AG09309 (cell line): ENCODE measurements around the gene NINJ2.
"Not testable (repeated sequence)": the region's sequence is repeated elsewhere in the genome, so short reads cannot be mapped to it uniquely, and the experiment has no call there.

ENCODE experiments used
- DNase-seq: peaks from one replicate; pipeline ENCODE4 v3.0.0-alpha.2; 2010; ENCODE audit warnings: low read depth
- H3K4me3 ChIP-seq: 2 replicates; pipeline ENCODE4 v1.5.1; 2011; ENCODE audit warnings: mild to moderate bottlenecking, low read depth, low read length, moderate library complexity; ENCODE audit not compliant: control insufficient read depth
- TF ChIP-seq, protein P1 (sequence below): IDR thresholded peaks from 2 replicates; pipeline ENCODE4 v1.5.1; 2011; ENCODE audit warnings: mild to moderate bottlenecking, low read depth, low read length, inconsistent platforms; ENCODE audit not compliant: insufficient read depth, control insufficient read depth; ENCODE audit errors: missing control alignments

Gene NINJ2

DNA sequence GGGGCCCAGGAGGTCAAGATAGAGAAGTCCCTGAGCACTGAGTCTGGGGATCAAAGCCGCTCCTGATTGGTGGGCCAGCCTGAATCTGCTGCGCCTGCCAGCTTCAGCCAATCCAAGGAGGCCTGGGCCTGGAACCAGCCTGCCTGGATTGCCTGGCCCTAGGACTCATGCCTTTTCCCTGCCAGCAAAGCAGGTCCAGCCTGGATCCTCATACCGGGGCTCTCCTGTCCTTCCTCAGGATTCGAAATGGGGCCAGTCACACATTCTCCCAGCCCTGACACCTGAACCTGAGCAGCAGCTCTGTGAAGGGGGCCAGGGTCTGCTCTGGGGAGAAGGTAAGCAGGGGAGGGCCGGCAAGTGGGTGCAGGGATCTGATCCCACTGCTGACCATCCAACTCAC, 81.9 kb downstream of the NINJ2 start:
- no peak overlapping the region for H3K4me3 ChIP-seq
- DNase-seq, result no peak
- TF ChIP-seq, protein P1, sequence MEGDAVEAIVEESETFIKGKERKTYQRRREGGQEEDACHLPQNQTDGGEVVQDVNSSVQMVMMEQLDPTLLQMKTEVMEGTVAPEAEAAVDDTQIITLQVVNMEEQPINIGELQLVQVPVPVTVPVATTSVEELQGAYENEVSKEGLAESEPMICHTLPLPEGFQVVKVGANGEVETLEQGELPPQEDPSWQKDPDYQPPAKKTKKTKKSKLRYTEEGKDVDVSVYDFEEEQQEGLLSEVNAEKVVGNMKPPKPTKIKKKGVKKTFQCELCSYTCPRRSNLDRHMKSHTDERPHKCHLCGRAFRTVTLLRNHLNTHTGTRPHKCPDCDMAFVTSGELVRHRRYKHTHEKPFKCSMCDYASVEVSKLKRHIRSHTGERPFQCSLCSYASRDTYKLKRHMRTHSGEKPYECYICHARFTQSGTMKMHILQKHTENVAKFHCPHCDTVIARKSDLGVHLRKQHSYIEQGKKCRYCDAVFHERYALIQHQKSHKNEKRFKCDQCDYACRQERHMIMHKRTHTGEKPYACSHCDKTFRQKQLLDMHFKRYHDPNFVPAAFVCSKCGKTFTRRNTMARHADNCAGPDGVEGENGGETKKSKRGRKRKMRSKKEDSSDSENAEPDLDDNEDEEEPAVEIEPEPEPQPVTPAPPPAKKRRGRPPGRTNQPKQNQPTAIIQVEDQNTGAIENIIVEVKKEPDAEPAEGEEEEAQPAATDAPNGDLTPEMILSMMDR, result no peak

DNA sequence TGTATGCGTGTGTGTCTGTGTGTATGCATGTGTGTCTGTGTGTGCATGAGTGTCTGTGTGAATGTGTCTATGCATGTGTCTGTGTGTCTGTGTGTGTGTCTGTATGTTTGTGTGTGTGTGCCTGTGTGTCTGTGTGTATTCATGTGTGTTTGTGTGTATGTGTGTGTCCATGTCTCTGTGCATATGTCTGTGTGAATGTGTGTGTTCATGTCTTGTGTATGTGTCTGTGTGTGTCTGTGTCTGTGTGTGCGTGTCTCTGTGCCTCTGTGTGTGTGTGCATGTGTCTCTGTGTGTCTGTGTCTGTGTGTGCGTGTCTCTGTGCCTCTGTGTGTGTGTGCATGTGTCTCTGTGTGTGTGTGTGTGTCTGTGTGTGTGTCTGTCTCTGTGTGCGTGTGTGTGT, 82.4 kb downstream of the NINJ2 start:
- no peak for DNase-seq
- TF ChIP-seq, protein P1, result no peak
- H3K4me3 ChIP-seq, result no peak overlapping the region

DNA sequence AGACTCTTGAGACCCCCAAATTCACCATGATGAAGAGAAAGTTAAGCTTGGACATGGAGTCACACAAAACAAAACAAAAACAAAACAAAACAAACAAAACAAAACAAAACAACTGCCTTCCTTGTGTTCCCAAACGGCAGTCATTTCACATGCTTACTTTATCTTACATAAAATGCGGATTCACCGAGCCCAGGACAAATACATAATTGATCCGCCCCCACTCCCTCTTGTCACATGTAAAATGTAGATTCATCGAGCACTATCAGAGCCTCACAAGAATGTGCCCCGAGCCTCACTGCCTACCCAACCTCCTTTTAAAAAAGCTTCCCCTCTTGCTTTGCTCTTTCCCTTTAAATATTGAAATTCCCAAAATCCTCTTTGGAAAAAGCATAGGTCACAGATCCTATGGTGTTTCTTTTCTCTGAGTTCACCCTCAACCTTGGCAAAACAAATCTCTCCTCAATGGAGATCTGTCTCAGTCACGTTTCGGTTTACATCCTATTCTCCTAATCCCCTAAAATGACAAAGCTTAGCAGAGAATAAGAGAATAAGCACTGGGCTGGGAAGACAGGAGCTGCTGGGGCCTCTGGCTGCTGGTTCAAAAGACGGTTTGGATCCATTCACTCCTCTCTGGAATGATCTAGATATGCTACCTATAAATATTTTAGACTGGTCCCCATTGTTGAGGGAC, 83.7 kb downstream of the NINJ2 start:
- no peak for DNase-seq
- TF ChIP-seq, protein P1, result no peak
- no peak overlapping the region for H3K4me3 ChIP-seq

DNA sequence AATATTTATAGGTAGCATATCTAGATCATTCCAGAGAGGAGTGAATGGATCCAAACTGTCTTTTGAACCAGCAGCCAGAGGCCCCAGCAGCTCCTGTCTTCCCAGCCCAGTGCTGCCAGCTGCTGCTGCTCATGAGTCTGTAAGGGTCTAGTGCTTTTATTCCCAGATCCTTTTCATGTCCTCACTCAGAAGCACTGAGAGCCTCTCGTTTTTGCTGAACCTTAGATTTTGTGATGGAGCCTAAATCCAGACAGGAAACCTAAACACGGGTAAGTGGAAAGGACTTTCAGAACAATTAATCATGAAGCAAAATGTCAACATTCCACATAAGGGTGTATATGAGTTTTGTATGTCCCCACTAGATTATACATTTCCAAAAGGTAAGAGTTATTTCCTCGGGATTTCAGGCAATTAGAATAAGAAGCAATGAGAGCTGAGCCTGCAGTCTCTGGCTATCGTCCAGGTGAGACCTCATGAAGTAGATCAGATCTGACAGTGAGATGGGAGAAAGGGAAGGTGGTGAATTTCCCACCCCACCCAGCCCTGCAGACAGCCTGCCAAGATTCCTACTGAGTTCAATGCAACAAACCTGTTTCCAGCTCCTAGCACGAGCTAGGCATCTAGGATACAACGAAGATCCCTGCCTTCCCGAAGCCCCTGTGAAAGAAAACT, 84.4 kb downstream of the NINJ2 start:
- no peak for DNase-seq
- H3K4me3 ChIP-seq, result no peak overlapping the region
- TF ChIP-seq, protein P1, result no peak

DNA sequence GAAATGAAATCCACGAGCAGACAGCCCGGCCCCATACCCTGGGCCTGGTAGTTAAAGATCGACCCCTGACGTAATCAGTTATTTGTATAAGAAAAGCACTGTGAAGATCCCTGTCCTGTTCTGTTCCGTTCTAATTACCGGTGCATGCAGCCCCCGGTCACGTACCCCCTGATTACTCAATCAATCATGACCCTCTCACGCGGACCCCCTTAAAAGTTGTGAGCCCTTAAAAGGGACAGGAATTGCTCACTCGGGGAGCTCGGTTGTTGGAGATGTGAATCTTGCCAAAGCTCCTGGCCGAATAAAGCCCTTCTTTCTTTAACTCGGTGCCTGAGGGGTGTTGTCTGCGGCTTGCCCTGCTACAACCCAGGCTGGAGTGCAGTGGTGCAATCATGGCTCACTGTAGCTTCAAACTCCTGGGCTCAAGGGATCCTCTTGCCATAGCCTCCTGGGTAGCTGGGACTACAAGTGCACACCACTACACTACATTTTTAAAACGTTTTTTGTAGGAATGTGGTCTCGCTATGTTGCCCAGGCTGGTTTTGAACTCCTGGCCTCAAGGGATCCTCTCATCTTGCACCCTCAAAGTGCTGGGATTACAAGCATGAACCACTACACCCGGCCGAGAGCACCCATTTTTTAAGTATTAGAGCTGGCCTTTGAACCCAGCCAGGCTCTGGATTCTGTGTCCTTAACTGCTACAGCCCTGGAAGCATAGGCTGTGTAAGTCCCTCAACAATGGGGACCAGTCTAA, 85.1 kb downstream of the NINJ2 start:
- not testable (repeated sequence) for DNase-seq, H3K4me3 ChIP-seq

DNA sequence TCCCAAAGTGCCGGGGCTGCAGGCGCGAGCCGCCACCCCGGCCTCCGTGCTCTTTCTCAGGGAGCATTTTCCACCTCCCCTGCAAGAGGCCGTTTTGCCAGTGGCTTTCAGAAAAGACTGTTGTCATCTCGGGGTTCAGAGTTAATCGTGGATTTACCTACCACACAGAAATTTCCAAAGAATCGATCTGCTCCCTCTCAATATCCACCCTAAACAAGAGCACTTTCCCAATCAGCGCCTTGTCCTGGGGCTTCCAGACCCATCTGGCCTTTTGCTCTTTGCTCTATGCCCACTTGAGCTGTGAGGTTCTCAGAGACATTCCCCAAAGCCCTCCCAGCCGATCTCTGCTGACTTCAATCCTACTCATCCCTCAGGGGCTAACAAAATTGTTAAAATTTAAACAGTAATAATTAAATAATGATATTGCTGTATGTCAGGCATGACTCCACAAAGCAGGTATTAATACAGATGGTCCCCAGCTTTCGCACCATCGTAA, 86.6 kb downstream of the NINJ2 start:
- DNase-seq, result no peak
- TF ChIP-seq, protein P1, result no peak
- no peak overlapping the region for H3K4me3 ChIP-seq
